CD14-positive monocyte (primary cell): ENCODE data around the gene UBE4A. TPM values are rescaled to one million over a fixed set of nuclear protein-coding genes. Genes with fewer than 3 reads are reported as not detected.

Experiments
- DNase-seq, 3 donors: peaks; one replicate each; pipeline ENCODE4 v3.0.0-alpha.2; 2011 to 2022
- H2AFZ ChIP-seq: 2 replicates; pipeline ENCODE4 v1.6.0; 2012; ENCODE audit warnings: mild to moderate bottlenecking, low read depth, low read length, inconsistent platforms; ENCODE audit not compliant: insufficient read depth, poor library complexity, severe bottlenecking
- H3K27ac ChIP-seq, 2 donors: 1 replicate in 1 of 2; 2 replicates in 1 of 2; pipeline ENCODE4 v1.5.1; 2012 to 2013; ENCODE audit warnings: low read length in 2 of 2, control low read depth in 1 of 2, inconsistent platforms in 1 of 2, low read depth in 1 of 2, mild to moderate bottlenecking in 1 of 2
- H3K27me3 ChIP-seq, 2 donors: one replicate each; pipeline versions ENCODE4 v1.6.0 to v1.6.1; 2011 to 2013; ENCODE audit warnings: low read length in 2 of 2; ENCODE audit not compliant: control insufficient read depth in 2 of 2, insufficient read depth in 2 of 2
- H3K36me3 ChIP-seq, 2 donors: replicated peaks in 1 of 2; 1 replicate in 1 of 2; 2 replicates in 1 of 2; pipeline versions ENCODE4 v1.5.1 to v1.6.1; 2012 to 2013; ENCODE audit warnings: low read length in 2 of 2, control low read depth in 1 of 2, inconsistent platforms in 1 of 2, mild to moderate bottlenecking in 1 of 2; ENCODE audit not compliant: insufficient read depth in 2 of 2, control insufficient read depth in 1 of 2
- H3K4me1 ChIP-seq, 2 donors: 1 replicate in 1 of 2; 2 replicates in 1 of 2; pipeline versions ENCODE4 v1.5.1 to v1.6.1; 2012 to 2013; ENCODE audit warnings: low read length in 2 of 2, control low read depth in 1 of 2, inconsistent platforms in 1 of 2, mild to moderate bottlenecking in 1 of 2, moderate library complexity in 1 of 2; ENCODE audit not compliant: insufficient read depth in 2 of 2, control insufficient read depth in 1 of 2
- H3K4me2 ChIP-seq: replicated peaks from 2 replicates; pipeline ENCODE3; 2012; ENCODE audit warnings: low read length, moderate library complexity, mild to moderate bottlenecking; ENCODE audit not compliant: poor library complexity, severe bottlenecking; ENCODE audit errors: extremely low read depth
- H3K4me3 ChIP-seq, 3 experiments: fragments of 200-600 bp in 1 of 3; sonication (generic) in 1 of 3; replicated peaks in 1 of 3; 1 replicate in 2 of 3; 2 replicates in 1 of 3; pipeline ENCODE4 v1.5.1; 2011 to 2013; ENCODE audit warnings: low read length in 3 of 3, mild to moderate bottlenecking in 3 of 3, control low read depth in 2 of 3, low read depth in 2 of 3, inconsistent platforms in 1 of 3, moderate library complexity in 1 of 3
- H3K79me2 ChIP-seq: 2 replicates; pipeline ENCODE4 v1.6.0; 2012; ENCODE audit warnings: mild to moderate bottlenecking, control low read depth, inconsistent platforms, low read length, moderate library complexity; ENCODE audit not compliant: insufficient read depth
- H3K9ac ChIP-seq: 2 replicates; pipeline ENCODE4 v1.6.0; 2017; ENCODE audit warnings: low read length, mild to moderate bottlenecking; ENCODE audit not compliant: insufficient read depth, poor library complexity, severe bottlenecking
- H3K9me3 ChIP-seq, 2 donors: replicated peaks in 1 of 2; 1 replicate in 1 of 2; 2 replicates in 1 of 2; pipeline versions ENCODE4 v1.5.1 to v1.6.1; 2012 to 2013; ENCODE audit warnings: low read length in 2 of 2, control low read depth in 1 of 2; ENCODE audit not compliant: control insufficient read depth in 1 of 2, insufficient read depth in 1 of 2
- H4K20me1 ChIP-seq: 2 replicates; pipeline ENCODE4 v1.6.0; 2012; ENCODE audit warnings: mild to moderate bottlenecking, low read length, control low read depth, moderate library complexity; ENCODE audit not compliant: insufficient read depth
- H3K27ac Mint-ChIP-seq, 7 donors: one replicate each; pipeline ENCODE4 v1.8.0; 2020; ENCODE audit warnings: mild to moderate bottlenecking in 7 of 7, mixed read lengths in 7 of 7, moderate library complexity in 6 of 7, inconsistent platforms in 2 of 7
- H3K27me3 Mint-ChIP-seq, 3 donors: one replicate each; pipeline ENCODE4 v1.8.0; 2021 to 2022; ENCODE audit warnings: low read depth in 3 of 3, mild to moderate bottlenecking in 3 of 3, mixed read lengths in 3 of 3, moderate library complexity in 3 of 3, inconsistent platforms in 1 of 3
- H3K36me3 Mint-ChIP-seq, 2 donors: one replicate each; pipeline ENCODE4 v1.8.0; 2020; ENCODE audit warnings: mixed read lengths in 2 of 2, inconsistent platforms in 1 of 2, mild to moderate bottlenecking in 1 of 2
- H3K4me1 Mint-ChIP-seq: one replicate; pipeline ENCODE4 v1.8.0; 2020; ENCODE audit warnings: mild to moderate bottlenecking, mixed read lengths
- H3K4me3 Mint-ChIP-seq, 2 donors: one replicate each; pipeline ENCODE4 v1.8.0; 2020; ENCODE audit warnings: mild to moderate bottlenecking in 2 of 2, mixed read lengths in 2 of 2, moderate library complexity in 1 of 2
- H3K9me3 Mint-ChIP-seq, 7 donors: one replicate each; pipeline ENCODE4 v1.8.0; 2020 to 2022; ENCODE audit warnings: mixed read lengths in 7 of 7, mild to moderate bottlenecking in 6 of 7, moderate library complexity in 6 of 7, inconsistent platforms in 2 of 7
- WGBS: methylation state at CpG from one replicate; pipeline ENCODE4 v1.1.5; 2013; ENCODE audit warnings: missing lambda C conversion rate; ENCODE audit not compliant: insufficient coverage; 5-methylcytosine and 5-hydroxymethylcytosine counted together
- intact Hi-C, 2 donors: fragments of 100-400 bp; cut with micrococcal nuclease; formaldehyde crosslinking; loops; one replicate each; pipeline versions ENCODE4 v1.15.0 to v1.15.1; 2023
- polyA plus RNA-seq, 3 donors: library from polyadenylated mRNA; depleted of rRNA in 1 of 3; unstranded in 2 of 3; stranded (reverse) in 1 of 3; fragments of 300-500 nt in 2 of 3; fragments of >200 nt in 1 of 3; fragmentation: Illumina TruSeq in 2 of 3; gene quantifications; 1 replicate in 2 of 3; 2 replicates in 1 of 3; pipeline ENCODE4 v1.2.3, GENCODE V29; 2012 to 2021
- TF ChIP-seq, protein P1 (sequence below): fragments of 200-600 bp; IDR thresholded peaks from one replicate; pipeline ENCODE4 v1.8.0; 2022; ENCODE audit warnings: antibody characterized with exemption, mild to moderate bottlenecking

UBE4A gene
- polyA plus RNA-seq, 3 donors: 21.6 to 33.9 (median 22.7) TPM

- Histone ChIP-seq H3K36me3 (peaks cover 96 to 100% of the 10 kb centered on the region in 2 donors), H3K9ac (no peak overlapping the region), H4K20me1 (peaks cover 5% of the 10 kb centered on the region), H3K4me2 (no peak overlapping the region), H3K27me3 (no peaks in the 10 kb centered on the region), H3K4me3 (no peak overlapping the region), H3K9me3 (no peaks in the 10 kb centered on the region), H3K79me2 (no peaks in the 10 kb centered on the region), H3K4me1 (no peaks in the 10 kb centered on the region), H3K27ac (no peak overlapping the region), H2AFZ (no peak overlapping the region)
- H3K36me3 Mint-ChIP-seq: peaks cover 93 to 100% of the 10 kb centered on the region in 2 donors
- no peak overlapping the region for H3K4me3 Mint-ChIP-seq
- DNase-seq: no peak
- H3K4me1 Mint-ChIP-seq: no peaks in the 10 kb centered on the region
- H3K27me3 Mint-ChIP-seq: no peaks in the 10 kb centered on the region
- no peaks in the 10 kb centered on the region for H3K9me3 Mint-ChIP-seq
- no peak overlapping the region for H3K27ac Mint-ChIP-seq
- TF ChIP-seq, protein P1, sequence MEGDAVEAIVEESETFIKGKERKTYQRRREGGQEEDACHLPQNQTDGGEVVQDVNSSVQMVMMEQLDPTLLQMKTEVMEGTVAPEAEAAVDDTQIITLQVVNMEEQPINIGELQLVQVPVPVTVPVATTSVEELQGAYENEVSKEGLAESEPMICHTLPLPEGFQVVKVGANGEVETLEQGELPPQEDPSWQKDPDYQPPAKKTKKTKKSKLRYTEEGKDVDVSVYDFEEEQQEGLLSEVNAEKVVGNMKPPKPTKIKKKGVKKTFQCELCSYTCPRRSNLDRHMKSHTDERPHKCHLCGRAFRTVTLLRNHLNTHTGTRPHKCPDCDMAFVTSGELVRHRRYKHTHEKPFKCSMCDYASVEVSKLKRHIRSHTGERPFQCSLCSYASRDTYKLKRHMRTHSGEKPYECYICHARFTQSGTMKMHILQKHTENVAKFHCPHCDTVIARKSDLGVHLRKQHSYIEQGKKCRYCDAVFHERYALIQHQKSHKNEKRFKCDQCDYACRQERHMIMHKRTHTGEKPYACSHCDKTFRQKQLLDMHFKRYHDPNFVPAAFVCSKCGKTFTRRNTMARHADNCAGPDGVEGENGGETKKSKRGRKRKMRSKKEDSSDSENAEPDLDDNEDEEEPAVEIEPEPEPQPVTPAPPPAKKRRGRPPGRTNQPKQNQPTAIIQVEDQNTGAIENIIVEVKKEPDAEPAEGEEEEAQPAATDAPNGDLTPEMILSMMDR: no peak
- 100% methylated on average over 1 of the region's 2 CpGs for WGBS
- intact Hi-C loops: no loop called here
Observed at GRCh38 chr11:118373263-118373662, 13.9 kb downstream of the UBE4A start.

- no peak overlapping the region for H3K27ac Mint-ChIP-seq
- no peak overlapping the region for H3K4me3 Mint-ChIP-seq
- 83% methylated on average over 1 of the region's 5 CpGs for WGBS
- intact Hi-C loops: no loop called here
- Histone ChIP-seq H3K4me2 (no peak overlapping the region), H3K9me3 (no peaks in the 10 kb centered on the region), H3K4me3 (no peak overlapping the region), H3K27me3 (no peaks in the 10 kb centered on the region), H3K79me2 (no peaks in the 10 kb centered on the region), H2AFZ (no peak overlapping the region), H4K20me1 (no peaks in the 10 kb centered on the region), H3K9ac (no peak overlapping the region), H3K4me1 (no peaks in the 10 kb centered on the region), H3K27ac (no peak overlapping the region), H3K36me3 (peaks cover 96 to 100% of the 10 kb centered on the region in 2 donors)
- H3K27me3 Mint-ChIP-seq: no peaks in the 10 kb centered on the region
- TF ChIP-seq, protein P1: no peak
- DNase-seq: no peak
- H3K36me3 Mint-ChIP-seq: peaks cover 93 to 100% of the 10 kb centered on the region in 2 donors
- H3K9me3 Mint-ChIP-seq: no peaks in the 10 kb centered on the region
- H3K4me1 Mint-ChIP-seq: no peaks in the 10 kb centered on the region
Observed at GRCh38 chr11:118373871-118374270, 14.5 kb downstream of the UBE4A start.
